Progenitor cell of endocrine pancreas (in vitro differentiated cells): ENCODE data around the gene FAM98C. TPM values are rescaled to one million over a fixed set of nuclear protein-coding genes. Genes with fewer than 3 reads are reported as not detected.
"Not testable (repeated sequence)": the region's sequence is repeated elsewhere in the genome, so short reads cannot be mapped to it uniquely, and the experiment has no call there.

Source experiments
- DNase-seq: peaks from one replicate; pipeline ENCODE4 v3.0.0; 2021; ENCODE audit warnings: low spot score; ENCODE audit not compliant: unreplicated experiment
- H3K27ac Mint-ChIP-seq: 2 replicates; pipeline ENCODE4 v1.8.0; 2021; ENCODE audit warnings: mild to moderate bottlenecking, moderate library complexity, mixed read lengths
- H3K27me3 Mint-ChIP-seq: 2 replicates; pipeline ENCODE4 v1.8.0; 2021; ENCODE audit warnings: mixed read lengths
- H3K36me3 Mint-ChIP-seq: 2 replicates; pipeline ENCODE4 v1.8.0; 2022; ENCODE audit warnings: mixed read lengths; ENCODE audit not compliant: insufficient read depth
- H3K4me1 Mint-ChIP-seq: 2 replicates; pipeline ENCODE4 v1.8.0; 2021; ENCODE audit warnings: low read depth, mixed read lengths
- H3K4me3 Mint-ChIP-seq: 2 replicates; pipeline ENCODE4 v1.8.0; 2021; ENCODE audit warnings: low read depth, mild to moderate bottlenecking, moderate library complexity, mixed read lengths
- H3K9me3 Mint-ChIP-seq: 2 replicates; pipeline ENCODE4 v1.8.0; 2021; ENCODE audit warnings: low read depth, mixed read lengths
- CTCF ChIP-seq: fragments of 200-600 bp; sonication (generic); IDR thresholded peaks from one replicate; pipeline ENCODE4 v1.5.0; 2021; ENCODE audit warnings: antibody characterized with exemption, mild to moderate bottlenecking; ENCODE audit not compliant: unreplicated experiment
- total RNA-seq: library from RNA; stranded (reverse); gene quantifications from 2 replicates; pipeline ENCODE4 v1.2.1, GENCODE V29; 2021

Gene FAM98C
- total RNA-seq, 1 donor from 2014 or later, result 19.6 TPM

GRCh38 chr19:38421856-38422255, 19.0 kb downstream of the FAM98C start:
- Mint-ChIP-seq H3K9me3 (no peaks in the 10 kb centered on the region), H3K27ac (no peak overlapping the region), H3K36me3 (no peaks in the 10 kb centered on the region), H3K27me3 (peaks cover 44% of the 10 kb centered on the region), H3K4me3 (no peak overlapping the region), H3K4me1 (peaks cover 6% of the 10 kb centered on the region)
- no peak for DNase-seq
- TF ChIP-seq CTCF, result no peak

GRCh38 chr19:38422438-38422837, 19.5 kb downstream of the FAM98C start:
- DNase-seq, result no peak
- Mint-ChIP-seq H3K36me3 (no peaks in the 10 kb centered on the region), H3K4me3 (no peak overlapping the region), H3K27ac (no peak overlapping the region), H3K4me1 (peaks cover 4% of the 10 kb centered on the region), H3K9me3 (no peaks in the 10 kb centered on the region), H3K27me3 (peaks cover 39% of the 10 kb centered on the region)
- TF ChIP-seq CTCF, result no peak

GRCh38 chr19:38424272-38424671, 21.4 kb downstream of the FAM98C start:
- Mint-ChIP-seq H3K4me3 (no peak overlapping the region), H3K27me3 (peaks cover 37% of the 10 kb centered on the region), H3K4me1 (no peaks in the 10 kb centered on the region), H3K9me3 (no peaks in the 10 kb centered on the region), H3K27ac (no peak overlapping the region), H3K36me3 (no peaks in the 10 kb centered on the region)
- no peak for DNase-seq
- no peak for TF ChIP-seq CTCF

GRCh38 chr19:38425222-38425809, 22.4 kb downstream of the FAM98C start:
- Mint-ChIP-seq H3K27ac (no peak overlapping the region), H3K4me3 (no peak overlapping the region), H3K27me3 (peaks cover 33% of the 10 kb centered on the region), H3K4me1 (no peaks in the 10 kb centered on the region), H3K9me3 (no peaks in the 10 kb centered on the region), H3K36me3 (no peaks in the 10 kb centered on the region)
- no peak for TF ChIP-seq CTCF
- DNase-seq, result no peak

- Mint-ChIP-seq H3K27me3 (peaks cover 29% of the 10 kb centered on the region), H3K36me3 (no peaks in the 10 kb centered on the region)
- DNase-seq, result no peak
Observed at GRCh38 chr19:38425810-38426466, 23.0 kb downstream of the FAM98C start, which contains the start of gene RASGRP4. Gene RASGRP4, minus strand, starts transcription at chr19:38426219. Its CDS starts 128 bp downstream, at chr19:38426091.

GRCh38 chr19:38427035-38427677, 24.3 kb downstream of the FAM98C start:
- not testable (repeated sequence) for H3K36me3 Mint-ChIP-seq, H3K27ac Mint-ChIP-seq, H3K4me3 Mint-ChIP-seq, H3K4me1 Mint-ChIP-seq, DNase-seq, H3K9me3 Mint-ChIP-seq
- H3K27me3 Mint-ChIP-seq, result peaks cover 25% of the 10 kb centered on the region

More at GRCh38 chr19:38425810-38426466, 23.0 kb downstream of the FAM98C start, which contains the start of gene RASGRP4:
- no peaks in the 10 kb centered on the region for H3K4me1 Mint-ChIP-seq
- TF ChIP-seq CTCF, result no peak
- no peaks in the 10 kb centered on the region for H3K9me3 Mint-ChIP-seq
- H3K27ac Mint-ChIP-seq, result no peak within 1 kb of the TSS
- H3K4me3 Mint-ChIP-seq, result no peak within 1 kb of the TSS
